Posterior cingulate gyrus (tissue), 11 donors: ENCODE results near the gene USP6NL.

Experiments
- DNase-seq, 10 donors: peaks; one replicate each; pipeline versions ENCODE4 v3.0.0 to v3.0.0-alpha.2; 2020 to 2021; ENCODE audit warnings: mixed read lengths in 3 of 10
- intact Hi-C: fragments of 100-400 bp; cut with DNase I; formaldehyde crosslinking; loops from one replicate; pipeline ENCODE4 v1.15.1; 2023

The USP6NL gene

DNA sequence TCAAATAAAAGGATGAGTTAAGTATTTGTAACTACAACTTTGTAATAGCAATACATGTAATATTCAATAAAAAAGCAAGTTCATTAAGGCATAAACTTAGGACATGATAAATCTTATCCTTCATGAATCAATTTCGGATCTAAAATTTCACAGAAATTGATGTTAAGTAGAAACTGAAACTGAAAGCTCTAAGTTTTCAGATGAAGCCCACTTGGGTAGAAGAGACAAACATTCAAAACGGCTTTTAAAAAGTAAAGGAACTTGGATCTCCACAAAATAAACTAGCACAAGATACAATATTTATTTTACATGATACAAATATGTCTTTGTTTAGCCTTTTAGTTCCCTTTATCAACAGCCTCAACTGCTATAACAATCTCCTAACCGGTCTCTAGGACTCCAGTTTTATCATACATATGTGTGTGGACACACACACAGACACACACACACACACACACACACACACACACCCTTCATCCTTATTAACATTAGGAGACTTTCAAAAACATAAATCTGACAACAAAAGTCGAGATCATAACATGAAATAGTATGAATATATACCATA lies 83.7 kb downstream of the USP6NL start:
- intact Hi-C loops: no loop called here
- no peak for DNase-seq

DNA sequence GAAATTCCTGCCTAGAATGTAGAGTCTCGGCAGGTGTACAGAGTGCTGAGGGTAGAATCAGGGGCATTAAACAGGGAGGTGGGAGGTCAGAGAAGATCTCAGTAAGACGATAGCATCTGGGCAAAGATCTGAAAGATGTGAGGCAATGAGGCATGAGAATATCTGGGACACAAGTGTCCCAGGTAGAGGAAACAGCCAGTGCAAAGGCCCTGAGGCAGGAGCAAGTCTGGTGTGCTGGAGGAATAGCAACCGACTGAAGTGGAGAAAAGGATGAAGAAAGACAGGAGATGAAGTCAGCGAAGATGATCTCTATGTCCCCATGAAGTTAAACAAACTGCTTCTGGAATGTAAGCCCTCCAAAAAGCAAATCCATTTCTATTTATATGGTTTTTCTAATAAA lies 84.4 kb downstream of the USP6NL start:
- DNase-seq: no peak
- intact Hi-C loops: no loop called here

DNA sequence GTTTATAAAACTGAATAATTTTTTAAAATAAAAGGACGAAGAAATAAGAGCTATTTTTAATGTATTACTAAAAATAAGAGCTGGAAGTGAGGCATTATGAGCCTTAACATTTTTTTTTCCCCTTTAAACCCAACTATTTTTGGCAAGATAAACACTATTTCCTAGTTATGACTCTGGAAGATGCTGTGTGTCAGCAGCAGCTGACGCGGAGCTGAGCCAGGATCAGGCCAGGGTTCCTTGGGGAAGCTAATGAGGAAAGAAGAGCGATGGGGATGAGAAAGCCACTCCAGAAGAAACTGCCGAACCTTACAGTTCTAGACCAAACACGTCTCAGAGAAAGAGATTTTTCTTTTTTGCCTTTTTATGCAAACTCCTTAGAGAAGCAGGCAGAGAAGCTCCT lies 85.9 kb downstream of the USP6NL start:
- intact Hi-C loops: no loop called here
- peak in 1 of 10 donors; percentile 62 for DNase-seq

DNA sequence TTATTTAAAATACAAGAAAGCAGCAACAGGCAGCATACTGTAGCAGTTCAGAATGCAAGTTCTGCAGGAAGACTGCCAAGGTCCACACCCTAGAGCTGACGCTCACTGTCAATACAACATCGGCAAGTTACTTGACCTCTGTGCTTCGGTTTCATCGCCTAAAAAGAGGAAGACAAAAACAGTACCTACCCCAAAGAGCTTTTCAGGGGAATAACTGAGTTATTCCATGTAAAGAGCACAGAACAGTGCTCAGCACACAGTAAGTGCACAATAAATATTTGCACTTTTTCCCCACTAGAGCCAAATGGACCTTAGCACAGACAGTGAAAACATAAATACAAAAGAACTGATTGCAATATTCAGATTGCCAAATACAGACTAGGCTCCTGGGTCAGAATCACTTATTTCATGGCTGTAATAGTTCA lies 88.6 kb downstream of the USP6NL start:
- no peak for DNase-seq
- intact Hi-C loops: no loop called here

DNA sequence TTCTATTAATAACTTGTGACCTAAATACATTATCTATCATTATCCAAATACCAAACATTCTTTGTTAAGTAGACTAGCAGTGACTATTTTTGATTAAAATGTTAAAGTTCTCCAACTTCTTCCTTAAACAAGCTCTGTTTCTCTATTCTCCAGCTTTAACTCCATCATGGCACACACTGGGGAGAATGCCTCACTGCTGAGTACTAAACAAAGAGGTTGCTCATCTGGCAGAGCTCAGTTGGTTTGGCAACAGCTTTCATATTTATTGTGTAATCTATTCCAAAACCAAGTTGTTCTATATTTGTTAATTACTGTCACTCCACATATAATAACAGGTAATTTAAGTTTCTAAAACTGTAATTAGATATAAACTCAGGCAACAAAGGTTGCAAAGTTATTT lies 89.6 kb downstream of the USP6NL start:
- no peak for DNase-seq
- intact Hi-C loops: no loop called here

DNA sequence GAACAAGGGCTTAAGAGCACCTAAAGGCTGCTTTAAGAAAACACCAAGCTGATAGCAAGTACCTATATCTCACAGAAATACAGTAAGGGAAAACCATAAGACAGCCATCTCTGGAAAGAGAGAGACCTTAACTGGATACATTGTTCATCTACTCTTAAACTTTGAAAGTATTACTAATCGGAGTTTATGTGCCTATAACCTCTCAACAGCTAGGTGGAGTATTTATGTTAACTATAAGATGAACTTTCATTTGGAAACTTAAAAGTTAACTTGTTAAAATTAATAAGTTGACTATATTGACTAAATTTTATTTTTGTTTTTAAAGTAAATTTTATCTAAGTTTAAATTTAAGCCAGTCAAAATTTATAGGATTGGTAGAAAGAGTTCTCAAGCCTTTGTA lies 90.6 kb downstream of the USP6NL start:
- intact Hi-C loops: no loop called here

DNA sequence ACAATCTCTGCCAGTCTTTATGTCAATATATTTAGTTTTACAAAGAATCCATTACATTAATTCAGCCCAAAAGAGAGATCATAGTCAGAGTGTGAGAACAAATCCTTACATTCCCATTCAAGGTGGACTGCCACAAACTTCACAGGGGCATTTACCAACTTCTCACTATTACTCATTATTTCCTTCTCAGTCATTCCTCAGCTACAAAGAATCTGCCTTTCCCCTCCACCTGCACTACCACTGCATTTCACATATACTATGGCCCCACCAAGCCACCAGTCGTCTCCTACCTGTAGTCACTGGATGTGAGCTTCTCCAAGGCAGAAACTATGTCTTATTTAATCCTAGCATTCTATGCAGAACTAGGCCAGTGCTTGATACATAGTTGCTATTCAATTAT lies 94.3 kb downstream of the USP6NL start:
- DNase-seq: no peak
- intact Hi-C loops: loop anchor here (10.0 kb wide), 1 partner anchor 98 kb away; the partner anchor contains the start of gene USP6NL

More for the DNA sequence above, 90.6 kb downstream of the USP6NL start:
- DNase-seq: no peak

DNA sequence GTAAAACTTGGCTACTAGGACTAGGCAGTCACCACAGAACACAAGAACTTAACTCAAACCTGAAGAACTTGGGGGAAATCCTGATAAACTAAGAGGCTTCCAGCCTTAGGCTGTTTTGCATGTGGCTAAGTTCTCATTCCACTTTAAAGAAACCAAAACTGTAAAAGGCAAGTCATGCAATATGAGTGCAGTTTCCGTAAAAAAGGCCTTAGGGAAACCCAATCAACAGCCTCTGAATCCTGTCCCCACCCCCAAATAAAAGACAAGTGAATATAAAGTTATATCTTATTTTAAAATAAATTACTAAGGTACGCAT lies 95.1 kb downstream of the USP6NL start:
- intact Hi-C loops: loop anchor here (10.0 kb wide), 1 partner anchor 98 kb away; the partner anchor contains the start of gene USP6NL
- no peak for DNase-seq

DNA sequence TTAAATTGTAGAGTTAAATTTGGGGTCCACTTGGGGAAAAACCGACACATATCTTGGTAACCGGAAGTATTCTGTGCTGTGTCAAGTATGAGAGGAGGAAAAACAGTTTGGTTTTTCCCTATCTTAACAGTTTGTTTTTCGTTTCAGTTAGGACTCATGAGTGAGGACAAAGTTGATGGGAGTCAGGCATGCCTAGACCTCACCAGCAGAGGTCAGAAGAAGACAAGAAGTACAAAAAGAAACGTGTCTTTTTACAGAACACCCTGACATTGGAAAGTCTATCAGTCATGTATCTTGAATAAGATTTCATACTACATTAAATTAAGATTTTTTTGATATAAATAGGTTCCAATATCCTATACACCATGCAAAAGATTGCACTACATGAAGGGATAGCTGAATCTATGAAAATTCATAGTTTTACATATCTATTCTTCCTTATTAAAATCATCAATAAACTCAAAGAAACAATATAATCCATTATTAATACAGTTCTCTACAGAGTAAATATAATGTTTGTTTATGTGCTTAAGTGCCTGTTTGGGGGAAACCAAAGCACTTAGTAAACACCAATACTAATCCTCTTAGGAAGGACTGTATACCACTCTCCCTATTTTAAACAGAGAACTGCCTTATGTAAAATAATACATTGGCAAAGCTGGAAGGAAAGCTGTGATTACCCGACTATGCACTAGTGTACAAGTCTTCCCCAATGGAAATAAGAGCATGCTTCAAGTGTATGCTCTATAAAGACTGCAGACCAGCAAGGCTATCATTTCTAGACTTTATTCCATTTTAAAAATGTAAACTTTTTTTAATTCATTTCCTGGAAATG lies 95.6 kb downstream of the USP6NL start:
- intact Hi-C loops: loop anchor here (1.0 to 10.0 kb wide), 3 partner anchors 99 to 241 kb away; partner anchors contain the start of gene USP6NL
- DNase-seq: peak in 3 of 10 donors; percentile 22 to 44 (median 34)

DNA sequence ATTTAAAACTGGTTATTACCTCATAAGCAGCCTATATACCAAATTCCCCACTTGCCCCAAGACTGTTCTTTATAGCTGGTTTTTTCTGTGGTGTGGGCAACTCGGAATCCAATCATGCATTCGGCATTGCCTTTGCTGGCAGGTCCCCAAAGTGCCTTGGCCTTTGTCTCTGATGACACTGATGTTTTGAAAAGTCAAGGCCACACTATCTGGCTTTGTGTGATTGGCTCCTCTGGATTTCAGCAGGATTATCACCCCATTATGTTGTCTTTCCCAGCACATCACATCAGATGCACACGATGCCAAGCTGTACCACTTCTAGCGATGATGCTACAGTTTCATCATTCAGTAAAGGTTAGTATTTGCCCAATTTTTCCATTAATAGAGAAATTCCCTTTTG lies 97.7 kb downstream of the USP6NL start:
- intact Hi-C loops: loop anchor here (10.0 kb wide), 1 partner anchor 101 kb away; the partner anchor contains the start of gene USP6NL
- DNase-seq: no peak

DNA sequence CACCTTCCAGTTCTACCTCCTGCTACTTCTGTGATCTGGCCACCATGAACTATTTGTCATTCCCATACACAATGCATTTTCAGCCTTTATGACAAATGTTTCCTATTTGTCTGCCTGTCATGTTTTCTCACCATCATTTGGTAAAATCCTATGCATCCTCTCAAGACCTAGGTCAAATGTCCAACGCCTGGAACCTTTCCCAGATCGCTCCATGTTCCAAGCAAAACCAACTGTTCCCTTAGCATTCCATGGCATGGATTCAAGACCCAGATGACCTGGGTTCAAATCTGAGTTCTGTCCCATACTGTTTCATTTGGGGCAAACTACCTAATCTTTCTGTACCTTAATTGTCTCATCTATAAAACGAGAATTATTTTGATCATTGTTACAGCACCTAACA lies 98.9 kb downstream of the USP6NL start:
- no peak for DNase-seq
- intact Hi-C loops: loop anchor here (10.0 kb wide), 1 partner anchor 102 kb away; the partner anchor contains the start of gene USP6NL

DNA sequence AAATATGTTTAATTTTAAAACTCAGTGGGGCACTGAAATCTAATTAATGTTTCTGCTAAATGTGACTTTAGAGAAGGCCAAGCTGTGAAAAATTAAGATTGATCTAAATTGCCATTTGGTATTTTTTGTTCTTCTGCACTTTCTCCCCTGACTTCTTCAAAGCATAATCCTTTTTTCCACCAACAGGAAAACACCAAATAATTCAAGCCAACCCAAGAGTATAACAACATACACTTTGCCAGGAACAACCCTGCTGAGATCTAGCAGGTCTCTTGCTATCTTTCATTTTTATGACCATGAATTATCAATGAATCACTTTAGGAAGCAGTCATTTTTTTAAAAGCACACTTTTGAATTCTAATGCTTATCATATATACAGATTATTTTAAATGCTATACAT lies 100.1 kb downstream of the USP6NL start:
- intact Hi-C loops: loop anchor here (10.0 kb wide), 1 partner anchor 103 kb away; the partner anchor contains the start of gene USP6NL
- no peak for DNase-seq

DNA sequence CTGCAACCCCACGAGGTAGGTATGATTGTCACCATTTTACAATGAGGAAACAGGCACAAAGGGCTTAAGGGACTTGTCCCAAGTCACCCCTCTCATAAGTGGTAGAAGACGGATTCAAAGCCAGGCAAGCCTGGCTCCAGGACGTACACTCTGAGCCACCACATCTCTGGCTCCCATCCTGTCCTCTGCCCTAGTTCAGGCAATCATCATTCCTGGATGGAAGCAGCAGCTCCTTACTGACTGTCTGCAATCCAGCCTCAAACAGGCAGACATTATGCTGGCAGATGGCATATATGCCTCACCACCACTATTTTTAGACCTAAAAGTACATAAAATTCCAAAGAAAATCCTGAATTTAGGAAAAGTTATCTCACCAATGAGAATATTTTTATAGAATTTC lies 100.7 kb downstream of the USP6NL start:
- intact Hi-C loops: loop anchor here (10.0 kb wide), 1 partner anchor 104 kb away; the partner anchor contains the start of gene USP6NL
- peak in 5 of 10 donors; percentile 20 to 86 (median 59) for DNase-seq

DNA sequence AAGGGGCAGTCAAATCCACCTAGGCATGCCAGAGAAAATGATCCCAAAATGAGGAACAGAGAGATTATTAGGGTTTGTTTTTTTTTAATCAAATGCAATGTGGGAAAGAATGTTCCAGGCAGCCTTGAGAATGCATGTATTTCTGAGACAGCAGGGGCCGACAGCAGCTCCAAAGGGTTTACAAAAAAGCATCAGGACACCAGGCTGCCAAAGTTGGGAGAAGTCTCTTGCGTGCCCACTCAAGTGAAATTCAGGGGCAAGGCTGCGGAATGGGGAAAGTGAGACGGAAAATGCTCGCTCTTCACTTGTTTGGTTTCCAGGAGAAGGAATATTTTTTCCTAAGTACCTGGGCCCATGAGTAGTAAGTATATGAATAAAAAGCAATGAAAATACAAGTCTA lies 101.2 kb downstream of the USP6NL start:
- intact Hi-C loops: loop anchor here (10.0 kb wide), 1 partner anchor 105 kb away; the partner anchor contains the start of gene USP6NL
- no peak for DNase-seq

DNA sequence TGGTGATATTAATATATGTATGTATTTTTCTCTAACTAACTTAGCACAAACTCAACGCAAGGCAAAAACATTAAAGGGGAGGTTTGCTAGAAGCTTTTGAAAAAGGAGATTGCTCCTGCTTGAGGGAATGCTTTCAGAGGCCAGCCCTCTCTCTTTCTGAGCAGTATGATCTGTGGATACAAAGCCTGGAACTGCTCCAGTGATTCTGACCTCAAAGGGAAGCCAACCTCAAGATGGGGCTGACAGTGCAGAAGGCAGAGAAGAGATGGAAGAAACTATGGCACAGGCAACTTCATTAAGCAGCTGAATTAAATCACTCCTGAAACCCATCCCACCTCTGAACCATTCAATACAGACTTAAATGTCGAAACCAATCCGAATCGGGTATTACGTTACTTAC lies 102.4 kb downstream of the USP6NL start:
- no peak for DNase-seq
- intact Hi-C loops: no loop called here

DNA sequence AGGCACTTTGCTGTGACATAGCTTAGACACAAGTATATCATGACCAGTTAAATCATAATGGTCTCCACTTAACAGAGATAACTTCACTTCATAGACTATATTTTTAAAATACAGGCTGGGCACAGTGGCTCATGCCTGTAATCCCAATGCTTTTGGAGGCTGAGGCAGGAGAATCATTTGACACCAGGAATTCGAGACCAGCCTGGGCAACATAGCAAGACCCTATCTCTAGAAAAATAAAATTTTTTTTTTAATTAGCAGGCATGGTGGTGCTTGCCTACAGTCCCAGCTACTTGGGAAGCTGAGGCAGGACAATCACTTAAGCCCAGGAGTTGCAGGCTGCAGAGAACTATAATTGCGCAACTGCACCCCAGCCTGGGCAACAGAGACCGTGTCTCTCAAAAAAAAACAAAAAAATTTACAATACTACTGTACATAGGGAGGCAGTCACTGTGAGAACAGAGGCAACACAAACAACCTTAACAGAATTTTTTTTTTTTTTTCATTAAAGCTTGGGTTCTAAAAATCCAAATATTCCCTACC lies 105.1 kb downstream of the USP6NL start:
- intact Hi-C loops: no loop called here
- DNase-seq: no peak

DNA sequence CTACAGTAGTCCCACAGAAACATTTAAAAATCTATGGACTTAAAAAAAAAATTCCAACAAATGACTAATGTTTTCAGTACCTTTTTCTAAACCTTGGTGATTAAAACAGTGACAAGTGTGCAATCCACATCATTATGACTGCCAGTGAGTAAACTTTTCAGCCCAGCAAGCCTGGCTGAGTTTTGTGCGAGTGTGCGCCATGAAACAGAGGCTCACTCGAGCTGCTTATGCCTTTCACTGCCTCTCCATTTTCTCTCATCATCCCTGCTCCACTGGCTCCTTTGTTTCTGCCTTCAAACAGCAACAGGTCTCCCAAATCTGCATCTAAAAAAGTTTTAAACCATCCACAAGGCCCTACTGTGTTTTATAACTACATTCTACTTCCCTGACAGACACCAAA lies 105.8 kb downstream of the USP6NL start:
- peak in 2 of 10 donors; percentile 66 to 72 for DNase-seq
- intact Hi-C loops: no loop called here

DNA sequence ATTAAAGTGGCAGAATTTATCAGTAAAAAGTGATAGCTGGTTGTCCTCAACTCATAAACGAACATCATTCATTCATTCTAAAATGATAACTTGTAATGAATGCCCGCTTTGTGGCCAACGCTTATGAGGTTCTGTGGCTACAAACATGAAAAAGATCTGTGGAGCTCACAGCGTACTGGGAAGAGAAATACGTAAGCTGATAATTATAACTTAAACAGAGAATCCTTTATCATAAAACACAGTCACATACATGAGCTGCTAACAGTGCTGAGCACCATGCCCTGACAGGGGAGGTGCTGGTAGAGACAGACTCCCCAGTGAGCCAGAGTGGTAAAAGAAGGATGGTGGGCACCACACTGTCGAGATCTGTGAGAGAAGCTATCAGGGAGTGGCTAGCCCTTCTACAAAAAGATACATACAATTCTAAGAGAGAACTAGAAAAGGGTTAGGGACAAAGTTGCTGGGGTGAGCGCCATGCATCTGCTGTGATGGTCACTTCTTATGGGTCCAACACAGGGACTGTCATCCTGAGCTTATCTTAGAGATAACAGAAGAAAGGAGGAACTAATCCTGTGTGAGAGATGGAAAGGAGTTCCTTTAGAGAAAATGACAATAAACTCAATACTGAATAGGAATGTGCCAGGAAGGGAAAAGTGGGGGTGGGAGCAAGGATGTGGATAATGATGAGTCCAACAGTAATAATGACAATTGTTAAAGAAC lies 106.7 kb downstream of the USP6NL start:
- DNase-seq: no peak
- intact Hi-C loops: no loop called here

DNA sequence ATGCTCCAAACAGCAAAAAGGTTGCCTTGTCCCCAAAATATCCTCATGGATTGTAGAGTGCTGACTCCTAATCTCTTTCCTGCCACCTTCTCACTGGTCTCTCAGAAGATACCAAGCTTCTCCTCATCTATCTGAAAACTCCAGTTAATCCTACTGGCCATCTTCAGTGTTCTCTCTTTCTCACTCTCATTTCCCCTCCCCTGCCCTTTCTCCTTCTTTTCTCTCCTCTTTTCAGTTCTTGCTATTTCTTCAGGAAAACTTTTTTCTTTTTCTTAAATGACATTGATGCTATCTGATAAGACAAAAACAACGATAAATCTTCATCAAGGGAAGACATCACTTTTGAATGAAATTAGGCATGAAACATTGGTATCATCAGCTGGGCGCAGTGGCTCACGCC lies 109.8 kb downstream of the USP6NL start:
- intact Hi-C loops: no loop called here

DNA sequence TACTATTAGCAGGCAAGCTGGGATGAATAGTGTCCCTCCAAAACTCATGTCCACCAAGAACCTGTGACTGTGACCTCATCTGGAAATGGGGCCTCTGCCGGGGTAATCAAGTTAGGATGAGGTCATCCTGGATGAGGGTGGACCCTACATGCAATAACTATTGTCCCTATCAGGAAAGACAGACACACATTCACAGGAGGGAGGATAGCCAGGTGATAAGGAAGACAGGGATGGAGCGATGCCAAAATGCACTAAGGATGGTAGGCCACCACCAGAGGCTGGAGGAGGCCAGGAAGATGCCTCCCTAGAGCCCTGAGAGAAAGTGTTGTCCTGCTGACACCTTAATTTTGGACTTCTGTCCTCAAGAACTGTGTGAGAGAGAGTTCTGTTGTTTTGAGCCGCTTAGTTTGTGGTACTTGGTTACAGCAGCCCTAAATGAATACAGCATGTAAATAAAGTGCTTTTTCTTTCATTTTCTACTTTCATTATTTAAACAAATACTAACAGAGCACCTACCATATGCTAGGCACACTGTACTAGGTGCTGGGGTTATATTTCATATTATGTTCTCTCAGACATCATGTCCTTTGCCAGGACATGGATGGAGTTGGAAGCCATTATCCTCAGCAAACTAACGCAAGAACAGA lies 111.9 kb downstream of the USP6NL start:
- intact Hi-C loops: no loop called here
- DNase-seq: no peak

More for the DNA sequence above, 109.8 kb downstream of the USP6NL start:
- no peak for DNase-seq
